SK-N-SH treated with all-trans-retinoic acid at 6 μM for 48 hours (cell line): ENCODE data around the gene TMEM178B.

Experiments used
- ATAC-seq: fragments of 200-7000 bp; cut with Tn5 transposase; 3 replicates; pipeline ENCODE4 v1.9.1; 2020; ENCODE audit warnings: mild to moderate bottlenecking, moderate library complexity
- ARNTL ChIP-seq: fragments of 450-650 bp; formaldehyde crosslinking; IDR thresholded peaks from 2 replicates; pipeline ENCODE4 v1.5.0; 2020; ENCODE audit warnings: low read depth, mild to moderate bottlenecking, moderate library complexity, borderline replicate concordance
- CSDC2 ChIP-seq: fragments of 250-450 bp; sonication (Bioruptor Pico); IDR thresholded peaks from 2 replicates; pipeline ENCODE4 v1.5.0; 2020; ENCODE audit warnings: mild to moderate bottlenecking, moderate library complexity
- CSRNP3 ChIP-seq: fragments of 250-450 bp; sonication (Bioruptor Pico); IDR thresholded peaks from 2 replicates; pipeline ENCODE4 v1.5.1; 2021; ENCODE audit warnings: mild to moderate bottlenecking, moderate library complexity
- ISL1 ChIP-seq: fragments of 250-450 bp; sonication (Bioruptor Pico); IDR thresholded peaks from 2 replicates; pipeline ENCODE4 v2.1.2; 2022; ENCODE audit warnings: mild to moderate bottlenecking, moderate library complexity
- OSR1 ChIP-seq: fragments of 250-450 bp; sonication (Bioruptor Pico); IDR thresholded peaks from 2 replicates; pipeline ENCODE4 v1.8.0; 2022; ENCODE audit warnings: moderate library complexity, mild to moderate bottlenecking, inconsistent platforms
- POU6F1 ChIP-seq: fragments of 250-450 bp; sonication (Bioruptor Pico); IDR thresholded peaks from 2 replicates; pipeline ENCODE4 v1.8.0; 2021; ENCODE audit warnings: low read depth, mild to moderate bottlenecking, moderate library complexity, borderline replicate concordance
- PPARA ChIP-seq: fragments of 250-450 bp; sonication (Bioruptor Pico); IDR thresholded peaks from 2 replicates; pipeline ENCODE4 v1.5.0; 2020; ENCODE audit warnings: mild to moderate bottlenecking, borderline replicate concordance
- RARB ChIP-seq: fragments of 250-450 bp; sonication (Bioruptor Pico); IDR thresholded peaks from 2 replicates; pipeline ENCODE4 v1.8.0; 2021; ENCODE audit warnings: mild to moderate bottlenecking, moderate library complexity
- SNAI2 ChIP-seq: fragments of 250-450 bp; sonication (Bioruptor Pico); IDR thresholded peaks from 2 replicates; pipeline ENCODE4 v1.5.0; 2020; ENCODE audit warnings: mild to moderate bottlenecking, moderate library complexity
- TCF4 ChIP-seq: fragments of 250-450 bp; sonication (Bioruptor Pico); IDR thresholded peaks from 2 replicates; pipeline ENCODE4 v1.8.0; 2021; ENCODE audit warnings: mild to moderate bottlenecking, moderate library complexity, borderline replicate concordance
- TSHZ2 ChIP-seq: fragments of 250-450 bp; sonication (Bioruptor Pico); IDR thresholded peaks from 2 replicates; pipeline ENCODE4 v1.5.0; 2020; ENCODE audit warnings: mild to moderate bottlenecking, moderate library complexity
- ZFP30 ChIP-seq: fragments of 450-650 bp; formaldehyde crosslinking; IDR thresholded peaks from 2 replicates; pipeline ENCODE4 v1.5.0; 2022; ENCODE audit warnings: mild to moderate bottlenecking, moderate library complexity
- ZNF70 ChIP-seq: fragments of 450-650 bp; formaldehyde crosslinking; IDR thresholded peaks from 2 replicates; pipeline ENCODE4 v1.5.0; 2020; ENCODE audit warnings: mild to moderate bottlenecking, moderate library complexity
- TF ChIP-seq, protein P1 (sequence below): fragments of 250-450 bp; sonication (Bioruptor Pico); IDR thresholded peaks from 2 replicates; pipeline ENCODE4 v1.8.0; 2020; ENCODE audit warnings: mild to moderate bottlenecking, moderate library complexity, borderline replicate concordance

The TMEM178B gene

DNA sequence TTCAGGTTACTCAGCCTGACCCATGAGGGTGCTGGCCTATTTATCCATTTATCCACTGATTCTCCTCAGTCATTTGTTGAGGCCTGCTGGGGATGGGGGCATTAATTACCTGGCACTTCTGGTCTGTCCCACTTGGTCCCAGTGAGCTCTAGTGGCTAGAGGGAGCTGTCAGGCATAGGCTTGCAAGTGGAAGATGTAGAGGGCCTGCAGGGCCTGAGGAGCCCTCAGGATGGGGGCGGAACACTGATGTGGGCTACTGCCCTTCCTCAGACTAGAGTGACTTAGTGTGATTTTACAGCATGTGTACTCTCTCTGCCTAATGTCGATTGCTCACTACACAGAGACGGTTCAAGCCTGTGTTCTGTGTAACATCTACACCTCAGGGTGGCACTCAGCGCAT is 45.3 kb downstream of the TMEM178B start:
- no peak for ATAC-seq
- TF ChIP-seq TSHZ2 (CRISPR knock-in tag) (no peak), POU6F1 (no peak), ISL1 (CRISPR knock-in tag) (no peak), PPARA (CRISPR knock-in tag) (no peak), TCF4 (no peak), ARNTL (CRISPR knock-in tag) (no peak)

DNA sequence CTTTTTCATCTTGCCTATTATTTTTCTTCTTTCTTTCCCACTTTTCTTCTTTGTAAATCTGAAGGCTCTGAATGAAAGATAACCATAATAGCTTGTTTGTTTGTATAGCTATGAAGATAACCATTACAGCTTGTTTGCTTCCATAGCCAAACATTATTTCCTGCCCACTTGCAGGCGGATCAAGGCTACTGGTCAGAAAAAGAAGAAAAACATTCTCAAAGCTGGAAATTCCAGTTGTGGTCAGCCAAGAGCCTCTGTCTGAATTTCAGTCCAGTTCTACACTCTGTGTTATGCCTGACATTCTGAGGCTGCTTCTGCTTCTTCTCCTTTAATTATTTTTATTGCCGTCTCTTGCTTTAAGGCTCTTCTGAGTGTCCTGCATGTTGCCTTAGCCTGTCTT is 48.9 kb downstream of the TMEM178B start:
- TF ChIP-seq ZFP30 (CRISPR knock-in tag) (no peak), POU6F1 (no peak), TSHZ2 (CRISPR knock-in tag) (no peak), ARNTL (CRISPR knock-in tag) (no peak), CSRNP3 (CRISPR knock-in tag) (no peak), ZNF70 (CRISPR knock-in tag) (no peak)
- TF ChIP-seq, protein P1, sequence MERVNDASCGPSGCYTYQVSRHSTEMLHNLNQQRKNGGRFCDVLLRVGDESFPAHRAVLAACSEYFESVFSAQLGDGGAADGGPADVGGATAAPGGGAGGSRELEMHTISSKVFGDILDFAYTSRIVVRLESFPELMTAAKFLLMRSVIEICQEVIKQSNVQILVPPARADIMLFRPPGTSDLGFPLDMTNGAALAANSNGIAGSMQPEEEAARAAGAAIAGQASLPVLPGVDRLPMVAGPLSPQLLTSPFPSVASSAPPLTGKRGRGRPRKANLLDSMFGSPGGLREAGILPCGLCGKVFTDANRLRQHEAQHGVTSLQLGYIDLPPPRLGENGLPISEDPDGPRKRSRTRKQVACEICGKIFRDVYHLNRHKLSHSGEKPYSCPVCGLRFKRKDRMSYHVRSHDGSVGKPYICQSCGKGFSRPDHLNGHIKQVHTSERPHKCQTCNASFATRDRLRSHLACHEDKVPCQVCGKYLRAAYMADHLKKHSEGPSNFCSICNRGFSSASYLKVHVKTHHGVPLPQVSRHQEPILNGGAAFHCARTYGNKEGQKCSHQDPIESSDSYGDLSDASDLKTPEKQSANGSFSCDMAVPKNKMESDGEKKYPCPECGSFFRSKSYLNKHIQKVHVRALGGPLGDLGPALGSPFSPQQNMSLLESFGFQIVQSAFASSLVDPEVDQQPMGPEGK, result no peak
- no peak for ATAC-seq

DNA sequence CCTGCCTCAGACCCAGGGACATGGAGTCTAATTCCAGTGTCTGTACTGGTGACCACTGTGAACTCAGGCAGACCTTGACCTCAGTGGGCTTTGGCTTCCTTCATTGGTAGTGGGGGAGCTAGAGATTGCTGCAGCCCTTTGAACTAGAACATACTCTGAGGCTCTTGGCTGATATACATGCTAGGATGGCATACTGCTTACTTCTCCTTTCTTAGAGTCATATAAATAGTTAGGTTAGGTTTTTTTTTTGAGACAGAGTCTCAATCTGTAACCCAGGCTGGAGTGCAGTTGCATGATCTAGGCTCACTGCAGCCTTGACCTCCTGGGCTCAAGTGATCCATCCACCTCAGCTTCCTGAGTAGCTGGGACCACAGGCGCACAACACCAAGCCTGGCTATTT is 49.7 kb downstream of the TMEM178B start:
- TF ChIP-seq OSR1 (no peak), CSRNP3 (CRISPR knock-in tag) (no peak), ZNF70 (CRISPR knock-in tag) (no peak), SNAI2 (CRISPR knock-in tag) (no peak), CSDC2 (no peak), RARB (CRISPR knock-in tag) (no peak)
- no peak for ATAC-seq
